ENCODE results near the gene VWA1. TPM values are rescaled to one million over a fixed set of nuclear protein-coding genes. Genes with fewer than 3 reads are reported as not detected.

The VWA1 gene
- total RNA-seq, 2 experiments from 2014 or later = 0.21 to 0.29 TPM

DNA sequence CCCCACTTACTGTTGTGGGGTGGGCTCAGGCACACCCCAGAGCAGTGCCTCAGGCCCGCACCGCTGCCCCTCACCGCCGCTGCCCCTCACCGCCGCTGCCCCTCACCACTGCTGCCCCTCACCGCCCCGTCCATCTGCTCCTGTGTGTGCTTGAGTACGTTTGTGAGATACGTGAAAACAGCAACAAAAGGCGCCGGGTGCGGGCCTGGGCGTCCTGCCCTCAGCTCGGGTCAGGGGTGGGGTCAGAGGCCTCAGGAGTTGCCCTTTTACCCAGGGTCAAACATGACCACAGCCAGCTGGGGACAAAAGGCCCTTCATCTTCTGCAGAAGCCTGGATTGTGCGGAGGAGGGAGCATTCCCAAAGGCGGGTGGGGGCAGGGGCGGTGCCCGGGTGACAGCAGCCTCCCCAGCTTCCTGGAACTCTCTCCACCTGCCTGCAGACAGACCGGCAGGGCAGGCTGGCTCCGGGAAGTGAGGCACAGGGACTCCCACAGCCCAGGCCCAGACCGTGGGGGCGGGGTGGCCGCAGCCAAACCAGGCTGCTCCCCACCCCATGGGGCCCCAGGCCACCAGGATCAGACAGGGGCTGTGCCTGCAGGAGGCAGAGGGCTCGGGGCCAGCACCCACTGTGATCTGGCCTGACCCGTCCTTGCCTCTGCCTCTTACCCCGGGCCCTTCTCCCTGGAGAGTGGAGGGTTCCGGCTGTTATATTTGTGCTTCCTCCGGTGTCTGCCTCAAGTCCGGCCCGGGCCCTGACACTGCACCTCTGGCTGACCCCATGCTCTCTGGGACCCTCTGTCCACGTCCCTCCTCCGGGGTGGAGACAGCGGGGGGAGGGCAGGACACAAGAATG, 2.3 kb upstream of the VWA1 start:
- H3K4me3 Mint-ChIP-seq = no peak overlapping the region
- DNase-seq (no peak), ATAC-seq (no peak)
- no peaks in the 10 kb centered on the region for H3K36me3 Mint-ChIP-seq (ENCODE audit: low read depth)
- no peaks in the 10 kb centered on the region for H3K9me3 Mint-ChIP-seq (ENCODE audit: insufficient read depth)
- peaks cover 12% of the 10 kb centered on the region for H3K4me1 Mint-ChIP-seq (ENCODE audit: low read depth)
- peaks cover 16% of the 10 kb centered on the region for H3K27me3 Mint-ChIP-seq (ENCODE audit: low read depth)
- ChIA-PET CTCF (no interaction called here), POLR2A (interaction anchor here (0.7 kb wide), 2 partner anchors 12 to 107 kb away, joined by 3 read pairs; partner anchors contain the start of gene ANKRD65)
- H3K27ac Mint-ChIP-seq = no peak overlapping the region

DNA sequence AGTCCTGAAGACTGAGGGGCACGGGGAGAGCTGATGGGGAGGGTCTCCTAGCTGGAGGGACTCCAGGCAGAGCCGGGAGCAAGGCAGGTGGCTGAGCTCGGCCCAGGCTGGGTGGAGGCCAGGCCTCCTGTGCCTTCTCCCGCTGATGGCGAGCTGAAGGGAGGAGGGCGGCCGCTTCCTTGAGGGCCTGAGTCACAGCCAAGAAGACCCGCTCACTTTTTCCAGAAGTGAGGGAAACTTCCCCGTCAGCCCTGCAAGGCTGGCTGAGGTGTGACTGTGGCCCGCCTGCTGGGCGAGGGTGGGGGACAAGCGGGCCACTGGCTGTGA, 1.7 kb upstream of the VWA1 start:
- no peak overlapping the region for H3K4me3 Mint-ChIP-seq
- peaks cover 9% of the 10 kb centered on the region for H3K4me1 Mint-ChIP-seq (ENCODE audit: low read depth)
- POLR2A ChIA-PET = interaction anchor here (0.7 kb wide), 2 partner anchors 13 to 107 kb away, joined by 3 read pairs; partner anchors contain the start of gene ANKRD65
- DNase-seq (no peak), ATAC-seq (peak; percentile 11)
- peaks cover 12% of the 10 kb centered on the region for H3K27me3 Mint-ChIP-seq (ENCODE audit: low read depth)
- H3K27ac Mint-ChIP-seq = no peak overlapping the region
- H3K9me3 Mint-ChIP-seq (ENCODE audit: insufficient read depth) = no peaks in the 10 kb centered on the region
- CTCF ChIA-PET = no interaction called here
- no peaks in the 10 kb centered on the region for H3K36me3 Mint-ChIP-seq (ENCODE audit: low read depth)

DNA sequence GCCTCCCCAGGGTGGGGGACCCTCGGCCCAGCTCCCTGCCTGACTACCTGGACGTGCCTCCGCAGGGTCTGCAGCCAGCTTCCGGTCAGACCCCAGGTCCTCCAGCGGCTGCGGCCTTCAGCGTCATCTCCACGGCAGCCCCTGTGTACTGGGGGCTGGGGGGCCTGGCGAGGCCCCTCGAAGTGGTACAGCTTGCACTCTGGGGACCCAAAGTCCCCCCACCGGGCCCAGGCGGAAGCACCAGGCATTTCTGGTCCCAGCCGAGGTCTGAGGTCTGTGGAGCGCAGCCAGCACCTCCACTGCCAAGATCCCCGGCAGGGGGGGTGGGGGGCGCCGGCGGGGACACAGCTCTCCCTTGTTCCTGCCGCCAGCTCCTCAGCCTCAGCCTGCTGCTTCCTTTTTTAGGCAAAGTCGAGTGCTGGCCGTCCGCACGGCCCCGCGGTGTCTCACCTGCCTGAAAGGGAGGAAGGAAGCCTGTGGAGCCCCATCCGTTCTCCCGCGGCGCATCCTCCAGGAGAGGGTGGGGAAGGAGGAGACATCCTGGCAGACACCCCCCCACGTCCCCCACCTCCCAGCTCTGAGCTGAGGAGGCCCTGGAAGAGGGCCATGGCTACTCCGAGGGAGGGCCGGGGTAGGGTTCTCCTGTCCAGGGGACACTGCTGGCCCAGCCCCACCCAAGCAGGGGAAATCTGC, 1.2 kb upstream of the VWA1 start:
- Mint-ChIP-seq H3K36me3 (ENCODE audit: low read depth) (no peaks in the 10 kb centered on the region), H3K27ac (no peak overlapping the region), H3K27me3 (ENCODE audit: low read depth) (peaks cover 12% of the 10 kb centered on the region), H3K4me3 (no peak overlapping the region), H3K4me1 (ENCODE audit: low read depth) (peaks cover 9% of the 10 kb centered on the region), H3K9me3 (ENCODE audit: insufficient read depth) (no peaks in the 10 kb centered on the region)
- DNase-seq = no peak
- ChIA-PET CTCF (no interaction called here), POLR2A (interaction anchor here (0.7 kb wide), 2 partner anchors 14 to 108 kb away, joined by 3 read pairs; partner anchors contain the start of gene ANKRD65)
- no peak for ATAC-seq

DNA sequence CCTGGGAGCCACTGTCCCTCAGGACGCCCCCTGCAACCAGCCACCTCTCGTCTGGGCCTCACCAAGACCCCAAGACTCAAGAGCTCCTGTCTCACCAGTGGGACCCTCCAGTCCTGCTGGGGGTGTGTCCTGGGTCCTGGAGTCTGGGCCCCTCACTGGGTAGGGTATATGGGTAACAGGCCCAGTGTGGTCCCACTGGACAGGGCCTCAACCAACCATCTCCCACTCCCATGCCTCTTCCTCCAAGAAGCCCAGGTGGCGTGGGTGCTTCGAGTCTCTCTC, 725 bp upstream of the VWA1 start:
- DNase-seq (no peak), ATAC-seq (no peak)
- ChIA-PET CTCF (no interaction called here), POLR2A (no interaction called here)
- Mint-ChIP-seq H3K9me3 (ENCODE audit: insufficient read depth) (no peaks in the 10 kb centered on the region), H3K36me3 (ENCODE audit: low read depth) (no peaks in the 10 kb centered on the region), H3K4me3 (peak overlapping the region; percentile 8), H3K4me1 (ENCODE audit: low read depth) (peaks cover 9% of the 10 kb centered on the region), H3K27me3 (ENCODE audit: low read depth) (peaks cover 8% of the 10 kb centered on the region), H3K27ac (no peak overlapping the region)

DNA sequence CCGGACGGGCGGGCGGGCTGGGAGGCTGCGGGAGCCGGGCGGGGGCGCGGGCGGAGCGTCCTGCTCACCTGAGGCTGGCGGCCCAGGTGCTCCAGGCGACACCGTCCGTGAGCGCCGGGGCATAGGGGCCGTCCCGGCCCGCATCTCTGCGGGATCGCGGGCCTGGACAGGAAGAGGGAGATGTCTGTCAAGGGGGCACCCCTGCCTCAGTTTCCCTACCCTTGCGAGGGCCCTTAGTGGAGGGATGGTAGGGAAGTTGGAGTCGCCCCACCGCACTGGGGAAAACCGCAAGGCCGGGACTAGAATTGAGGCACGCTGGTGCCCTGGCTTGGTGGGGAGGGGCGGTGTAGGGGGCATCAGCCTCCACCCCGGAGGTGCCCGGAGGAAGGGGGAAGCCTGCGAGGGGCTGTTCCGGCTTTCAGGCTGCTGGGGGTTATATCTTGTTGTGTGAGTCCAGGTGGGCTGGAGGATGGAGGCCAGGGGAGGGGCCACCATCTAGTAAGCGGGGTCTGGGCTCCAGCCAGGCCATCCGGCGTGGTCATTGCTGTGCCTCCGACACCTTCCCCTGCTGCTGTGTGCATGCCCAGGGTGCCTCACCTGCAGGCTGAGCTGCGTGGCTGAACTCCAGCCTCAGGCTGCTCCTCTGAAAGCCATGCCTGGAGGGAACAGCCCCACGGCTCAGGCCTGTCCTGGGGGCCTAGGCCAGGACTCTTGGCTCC, 580 bp downstream of the VWA1 start:
- ChIA-PET POLR2A (no interaction called here), CTCF (interaction anchor here (1.5 kb wide), 1 partner anchor 65 kb away, joined by 4 read pairs; no protein-coding TSS in a partner anchor)
- no peak for ATAC-seq
- Mint-ChIP-seq H3K4me3 (peak overlapping the region; percentile 52), H3K9me3 (ENCODE audit: insufficient read depth) (no peaks in the 10 kb centered on the region), H3K27ac (no peak overlapping the region), H3K27me3 (ENCODE audit: low read depth) (peaks cover 8% of the 10 kb centered on the region), H3K4me1 (ENCODE audit: low read depth) (peaks cover 12% of the 10 kb centered on the region), H3K36me3 (ENCODE audit: low read depth) (no peaks in the 10 kb centered on the region)
- no peak for DNase-seq

DNA sequence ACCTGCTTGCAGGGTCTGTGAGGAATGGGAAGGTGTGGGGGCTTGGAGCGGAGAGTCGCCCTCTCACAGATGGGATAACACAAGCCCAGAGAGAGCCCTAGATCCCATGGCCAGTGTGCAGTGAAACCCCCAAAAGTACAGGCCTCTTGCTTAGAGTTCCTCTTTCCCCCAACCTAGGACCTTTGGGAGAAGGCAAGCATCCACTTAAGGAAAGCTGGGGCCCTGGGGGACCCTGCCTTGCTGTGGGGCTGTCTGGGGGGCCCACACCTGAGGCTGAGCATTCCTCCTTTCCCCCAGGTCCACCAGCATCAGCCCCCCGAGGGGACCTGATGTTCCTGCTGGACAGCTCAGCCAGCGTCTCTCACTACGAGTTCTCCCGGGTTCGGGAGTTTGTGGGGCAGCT, 1.1 kb downstream of the VWA1 start:
- H3K9me3 Mint-ChIP-seq (ENCODE audit: insufficient read depth) = no peaks in the 10 kb centered on the region

DNA sequence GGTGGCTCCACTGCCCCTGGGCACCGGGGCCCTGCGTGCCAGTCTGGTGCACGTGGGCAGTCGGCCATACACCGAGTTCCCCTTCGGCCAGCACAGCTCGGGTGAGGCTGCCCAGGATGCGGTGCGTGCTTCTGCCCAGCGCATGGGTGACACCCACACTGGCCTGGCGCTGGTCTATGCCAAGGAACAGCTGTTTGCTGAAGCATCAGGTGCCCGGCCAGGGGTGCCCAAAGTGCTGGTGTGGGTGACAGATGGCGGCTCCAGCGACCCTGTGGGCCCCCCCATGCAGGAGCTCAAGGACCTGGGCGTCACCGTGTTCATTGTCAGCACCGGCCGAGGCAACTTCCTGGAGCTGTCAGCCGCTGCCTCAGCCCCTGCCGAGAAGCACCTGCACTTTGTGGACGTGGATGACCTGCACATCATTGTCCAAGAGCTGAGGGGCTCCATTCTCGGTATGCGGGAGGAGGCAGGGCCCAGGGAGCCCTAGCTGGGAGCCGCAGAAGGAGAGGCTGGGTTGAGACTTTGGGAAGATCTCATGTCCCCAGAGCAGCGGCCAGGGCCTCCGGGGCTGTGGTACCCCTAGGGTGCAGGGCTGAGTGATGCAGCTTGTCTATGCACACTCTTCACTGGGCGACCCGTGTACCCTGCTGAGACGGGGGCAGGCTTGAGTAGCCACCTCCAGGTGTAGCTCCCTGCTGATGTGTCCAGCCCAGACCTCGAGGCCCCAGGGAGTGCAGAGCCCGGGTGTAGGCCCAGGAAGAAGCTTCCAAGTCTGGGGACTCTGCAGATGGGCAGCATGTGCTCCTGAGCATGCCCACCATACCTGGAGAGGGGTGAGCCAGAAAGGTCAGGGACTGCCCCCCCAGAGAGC, 1.8 kb downstream of the VWA1 start:
- H3K36me3 Mint-ChIP-seq (ENCODE audit: low read depth) = no peaks in the 10 kb centered on the region
- H3K4me3 Mint-ChIP-seq = no peak overlapping the region
- ChIA-PET POLR2A (no interaction called here), CTCF (interaction anchor here (1.1 to 1.5 kb wide), 2 partner anchors 9 to 66 kb away, joined by 3 to 4 read pairs; no protein-coding TSS in a partner anchor)
- peaks cover 8% of the 10 kb centered on the region for H3K27me3 Mint-ChIP-seq (ENCODE audit: low read depth)
- no peak for DNase-seq
- no peak for ATAC-seq
- H3K4me1 Mint-ChIP-seq (ENCODE audit: low read depth) = peaks cover 12% of the 10 kb centered on the region
- no peaks in the 10 kb centered on the region for H3K9me3 Mint-ChIP-seq (ENCODE audit: insufficient read depth)
- H3K27ac Mint-ChIP-seq = no peak overlapping the region

More for the DNA sequence above, 1.1 kb downstream of the VWA1 start:
- Mint-ChIP-seq H3K27me3 (ENCODE audit: low read depth) (peaks cover 8% of the 10 kb centered on the region), H3K4me1 (ENCODE audit: low read depth) (peaks cover 12% of the 10 kb centered on the region), H3K36me3 (ENCODE audit: low read depth) (no peaks in the 10 kb centered on the region), H3K27ac (no peak overlapping the region), H3K4me3 (peak overlapping the region; percentile 52)
- DNase-seq (no peak), ATAC-seq (no peak)
- POLR2A ChIA-PET = no interaction called here
- CTCF ChIA-PET = interaction anchor here (1.5 kb wide), 1 partner anchor 65 kb away, joined by 4 read pairs; no protein-coding TSS in a partner anchor

DNA sequence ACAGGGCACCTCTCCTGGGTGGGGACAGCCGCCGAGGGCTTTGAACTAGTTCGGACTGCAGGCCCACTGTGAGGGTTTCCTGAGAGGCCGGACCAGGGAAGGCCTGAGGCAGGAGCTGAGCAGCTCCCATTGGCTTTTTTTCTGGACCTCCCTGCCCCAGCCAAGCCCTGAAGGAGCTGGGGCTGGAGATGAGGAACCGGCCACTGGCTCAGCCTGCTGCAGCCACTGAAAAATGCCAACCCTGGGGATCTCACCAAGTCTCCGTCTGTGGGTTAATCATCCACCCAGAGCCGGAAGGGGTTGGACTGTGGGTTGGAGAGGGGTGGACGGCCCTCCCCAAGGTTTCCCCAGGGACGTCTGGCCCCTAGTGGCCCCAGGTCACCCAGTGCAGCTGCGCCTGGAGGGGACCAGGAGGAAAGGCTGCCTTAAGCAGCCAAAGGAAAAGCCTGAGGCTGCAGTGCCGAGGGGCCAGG, 2.5 kb downstream of the VWA1 start:
- ChIA-PET CTCF (interaction anchor here (1.1 to 1.5 kb wide), 2 partner anchors 8 to 66 kb away, joined by 3 to 4 read pairs; no protein-coding TSS in a partner anchor), POLR2A (no interaction called here)
- Mint-ChIP-seq H3K27ac (no peak overlapping the region), H3K4me1 (ENCODE audit: low read depth) (peaks cover 12% of the 10 kb centered on the region), H3K9me3 (ENCODE audit: insufficient read depth) (no peaks in the 10 kb centered on the region), H3K4me3 (no peak overlapping the region), H3K27me3 (ENCODE audit: low read depth) (peaks cover 8% of the 10 kb centered on the region), H3K36me3 (ENCODE audit: low read depth) (no peaks in the 10 kb centered on the region)
- no peak for ATAC-seq
- no peak for DNase-seq

DNA sequence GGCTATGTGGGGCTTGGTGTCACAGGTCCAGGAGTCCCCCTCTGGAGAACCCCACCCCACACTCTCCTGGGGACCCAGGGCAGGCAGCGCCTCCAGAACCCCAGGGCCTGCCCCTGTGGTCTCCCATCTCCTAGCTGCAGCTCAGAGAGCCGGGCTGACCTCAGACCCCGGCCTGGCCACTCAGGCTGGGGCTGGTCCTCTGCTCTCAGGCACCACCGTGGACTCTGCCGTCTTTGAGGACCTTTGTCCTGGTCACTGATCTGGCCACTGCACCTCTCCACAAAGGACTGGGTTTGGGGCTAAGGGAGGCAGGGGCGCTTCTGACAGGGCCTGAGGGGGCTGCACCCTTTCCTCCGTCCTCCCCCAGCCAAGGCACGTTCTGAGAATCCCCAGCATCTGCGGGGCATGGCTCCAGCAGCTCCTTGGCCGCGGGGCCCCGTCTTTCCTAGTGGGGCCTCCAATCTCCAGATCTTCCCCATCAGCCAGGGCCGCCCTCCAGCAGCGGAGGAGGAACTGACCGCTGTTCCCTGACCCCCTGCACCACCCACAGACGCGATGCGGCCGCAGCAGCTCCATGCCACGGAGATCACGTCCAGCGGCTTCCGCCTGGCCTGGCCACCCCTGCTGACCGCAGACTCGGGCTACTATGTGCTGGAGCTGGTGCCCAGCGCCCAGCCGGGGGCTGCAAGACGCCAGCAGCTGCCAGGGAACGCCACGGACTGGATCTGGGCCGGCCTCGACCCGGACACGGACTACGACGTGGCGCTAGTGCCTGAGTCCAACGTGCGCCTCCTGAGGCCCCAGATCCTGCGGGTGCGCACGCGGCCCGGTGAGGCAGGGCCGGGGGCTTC, 3.3 kb downstream of the VWA1 start:
- H3K27ac Mint-ChIP-seq = no peak overlapping the region
- no peak overlapping the region for H3K4me3 Mint-ChIP-seq
- H3K36me3 Mint-ChIP-seq (ENCODE audit: low read depth) = no peaks in the 10 kb centered on the region
- H3K27me3 Mint-ChIP-seq (ENCODE audit: low read depth) = peaks cover 8% of the 10 kb centered on the region
- no peaks in the 10 kb centered on the region for H3K9me3 Mint-ChIP-seq (ENCODE audit: insufficient read depth)
- H3K4me1 Mint-ChIP-seq (ENCODE audit: low read depth) = peaks cover 12% of the 10 kb centered on the region
- ATAC-seq (no peak), DNase-seq (no peak)
- POLR2A ChIA-PET = no interaction called here
- CTCF ChIA-PET = no interaction called here

DNA sequence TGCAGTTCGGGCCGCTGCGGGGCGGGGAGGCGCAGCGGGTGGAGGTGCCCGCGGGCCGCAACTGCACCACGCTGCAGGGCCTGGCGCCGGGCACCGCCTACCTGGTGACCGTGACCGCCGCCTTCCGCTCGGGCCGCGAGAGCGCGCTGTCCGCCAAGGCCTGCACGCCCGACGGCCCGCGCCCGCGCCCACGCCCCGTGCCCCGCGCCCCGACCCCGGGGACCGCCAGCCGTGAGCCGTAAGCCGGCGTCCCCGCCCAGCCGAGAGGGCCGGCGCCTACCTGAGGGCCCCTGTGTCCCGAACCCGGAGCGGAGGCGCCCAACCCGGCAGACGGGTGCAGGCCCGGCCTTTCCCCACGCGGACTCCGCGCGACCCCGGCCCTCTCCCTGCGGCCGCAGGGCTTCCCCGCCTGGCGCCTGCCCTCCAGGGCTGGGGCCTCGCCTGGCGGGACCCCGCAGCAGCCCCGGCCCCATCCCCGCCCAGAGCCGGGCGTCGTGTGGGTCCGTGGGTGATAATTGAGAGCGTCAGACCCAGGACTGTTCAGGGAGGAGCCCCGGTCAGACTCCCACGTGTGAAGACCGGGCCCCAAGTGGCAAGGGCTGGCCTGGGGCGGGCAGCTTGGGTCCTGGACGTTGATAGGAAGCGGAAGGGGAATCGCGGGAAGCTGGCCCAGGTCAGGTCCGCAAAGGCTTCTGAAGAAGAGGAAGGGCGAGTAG, 4.2 kb downstream of the VWA1 start:
- Mint-ChIP-seq H3K27ac (no peak overlapping the region), H3K36me3 (ENCODE audit: low read depth) (no peaks in the 10 kb centered on the region), H3K4me3 (no peak overlapping the region), H3K9me3 (ENCODE audit: insufficient read depth) (no peaks in the 10 kb centered on the region), H3K4me1 (ENCODE audit: low read depth) (peaks cover 10% of the 10 kb centered on the region), H3K27me3 (ENCODE audit: low read depth) (peaks cover 8% of the 10 kb centered on the region)
- no peak for ATAC-seq
- CTCF ChIA-PET = interaction anchor here (1.9 to 3.0 kb wide), 3 partner anchors 8 to 33 kb away, joined by 6 to 18 read pairs (median 9); partner anchors contain the start of gene MRPL20
- POLR2A ChIA-PET = no interaction called here
- DNase-seq = no peak

Measured in activated CD8-positive, alpha-beta T cell treated with anti-CD3 and anti-CD28 coated beads, Interleukin-2, amount 10 ng/mL, durations not matched to agents 7 days and 5 days (primary cell).